Measurements from ENCODE around the gene OR56A1.

The OR56A1 gene

GRCh38 chr11:6013042-6013441 is 17.5 kb downstream of the OR56A1 start:
- DNase-seq (ENCODE audit: low read depth) = no peak
- in situ Hi-C loops (cut with HindIII; ENCODE audit: low sequenced_read_pairs) = no loop called here
- no peak for TF ChIP-seq CTCF (IDR thresholded peaks at IDR 0.05; ENCODE audit: low read depth, low read length, missing control alignments)
- H3K4me3 ChIP-seq (ENCODE audit: low read depth, low read length) = no peak overlapping the region

DNA sequence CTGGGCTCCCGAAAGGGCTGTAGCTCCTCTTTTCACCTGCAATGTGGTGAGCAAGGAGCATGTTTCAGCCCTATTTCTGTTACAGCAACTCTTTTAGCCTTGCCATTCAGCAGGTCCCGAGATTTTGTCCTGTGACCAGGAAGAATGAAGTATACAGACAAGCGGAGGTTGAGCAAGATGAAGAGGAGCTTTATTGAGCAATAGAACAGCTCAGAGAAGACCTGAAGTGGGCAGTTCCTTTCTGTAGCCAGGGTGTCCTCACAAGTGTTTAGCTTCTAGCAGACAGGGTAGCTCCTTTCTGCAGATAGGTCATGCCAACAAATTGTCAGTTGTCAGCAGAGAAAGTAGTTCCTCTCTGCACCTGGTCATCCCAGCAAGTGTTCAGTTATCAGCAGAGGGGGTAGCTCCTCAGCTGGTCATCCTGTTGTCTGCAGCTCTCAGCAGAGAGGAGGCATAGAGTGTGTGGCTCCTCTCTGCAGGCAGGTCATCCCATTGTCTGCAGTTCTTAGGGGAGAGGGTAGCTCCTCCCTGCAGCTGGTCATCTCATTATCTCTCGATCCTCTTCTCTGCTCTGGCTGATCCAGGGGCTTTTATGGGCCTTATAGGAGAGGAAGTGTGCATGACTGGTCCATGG is 18.4 kb downstream of the OR56A1 start:
- no peak for TF ChIP-seq CTCF (IDR thresholded peaks at IDR 0.05; ENCODE audit: low read depth, low read length, missing control alignments)
- in situ Hi-C loops (cut with HindIII; ENCODE audit: low sequenced_read_pairs) = no loop called here
- H3K4me3 ChIP-seq (ENCODE audit: low read depth, low read length) = no peak overlapping the region
- DNase-seq (ENCODE audit: low read depth) = no peak

DNA sequence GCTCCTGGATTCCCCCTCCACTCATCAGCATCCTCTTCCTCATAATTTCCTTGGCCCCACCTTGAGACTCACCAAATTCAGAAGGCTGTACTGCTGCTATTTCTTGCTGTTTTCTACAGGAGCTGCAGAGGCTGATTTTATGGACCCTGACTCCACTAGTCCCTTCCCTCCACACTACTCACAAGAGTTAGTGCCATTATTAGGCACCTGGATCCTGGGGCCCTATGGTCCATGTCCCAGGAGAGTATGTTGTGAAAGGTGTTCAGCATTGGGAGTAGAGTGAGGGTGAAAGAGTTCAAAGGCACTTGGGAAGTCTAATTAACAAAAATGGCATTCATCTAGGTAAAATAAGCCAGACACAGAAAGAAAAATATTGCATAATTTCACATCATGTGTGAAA is 23.7 kb downstream of the OR56A1 start, which contains the start of gene OR56A4:
Gene OR56A4, minus strand, starts transcription at position 101 of the 400 bp plus-strand sequence. CDS start 3,954 bp downstream, outside the sequence.
- H3K4me3 ChIP-seq (ENCODE audit: low read depth, low read length) = no peak within 1 kb of the TSS
- no peak for DNase-seq (ENCODE audit: low read depth)
- TF ChIP-seq CTCF (IDR thresholded peaks at IDR 0.05; ENCODE audit: low read depth, low read length, missing control alignments) = no peak
- in situ Hi-C loops (cut with HindIII; ENCODE audit: low sequenced_read_pairs) = no loop called here

DNA sequence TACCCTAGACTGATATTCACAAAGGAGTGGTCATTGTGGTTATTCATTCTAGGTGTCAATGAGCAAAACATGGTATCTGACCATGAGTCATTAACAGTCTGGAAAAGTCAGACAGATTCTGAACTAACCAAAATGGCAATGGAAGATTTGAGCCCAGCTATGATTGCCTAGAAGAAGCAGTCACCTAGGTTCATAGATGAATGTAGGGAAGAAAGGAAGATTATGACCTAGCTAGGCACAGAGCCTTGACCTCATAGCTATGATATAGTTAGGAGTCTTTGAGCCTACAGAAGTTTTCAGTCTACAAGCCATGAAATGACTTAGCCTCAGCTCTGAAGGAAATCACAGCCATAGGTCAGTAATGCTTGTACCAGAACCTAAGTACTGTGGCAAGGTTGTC is 24.2 kb downstream of the OR56A1 start:
- in situ Hi-C loops (cut with HindIII; ENCODE audit: low sequenced_read_pairs) = no loop called here
- TF ChIP-seq CTCF (IDR thresholded peaks at IDR 0.05; ENCODE audit: low read depth, low read length, missing control alignments) = no peak
- no peak for DNase-seq (ENCODE audit: low read depth)
- no peak overlapping the region for H3K4me3 ChIP-seq (ENCODE audit: low read depth, low read length)

GRCh38 chr11:6002202-6002699 is 28.3 kb downstream of the OR56A1 start:
- in situ Hi-C loops (cut with HindIII; ENCODE audit: low sequenced_read_pairs) = no loop called here

GRCh38 chr11:5994791-5995190 is 35.8 kb downstream of the OR56A1 start:
- no peak for DNase-seq (ENCODE audit: low read depth)
- no peak for TF ChIP-seq CTCF (IDR thresholded peaks at IDR 0.05; ENCODE audit: low read depth, low read length, missing control alignments)
- in situ Hi-C loops (cut with HindIII; ENCODE audit: low sequenced_read_pairs) = no loop called here
- H3K4me3 ChIP-seq (ENCODE audit: low read depth, low read length) = no peak overlapping the region

More at GRCh38 chr11:6002202-6002699, 28.3 kb downstream of the OR56A1 start:
- no peak overlapping the region for H3K4me3 ChIP-seq (ENCODE audit: low read depth, low read length)
- DNase-seq (ENCODE audit: low read depth) = no peak
- no peak for TF ChIP-seq CTCF (IDR thresholded peaks at IDR 0.05; ENCODE audit: low read depth, low read length, missing control alignments)

Measured in astrocyte of the cerebellum (primary cell).